Ovary (tissue), 3 donors: Measurements from ENCODE around the gene NCS1.

Experiments used
- CTCF ChIP-seq, 3 donors: fragments of 450-650 bp in 2 of 3; fragments of 200-600 bp in 1 of 3; IDR thresholded peaks; one replicate each; pipeline versions ENCODE4 v1.5.1 to v1.8.0; 2016 to 2022; ENCODE audit warnings: antibody characterized with exemption in 3 of 3, mild to moderate bottlenecking in 1 of 3
- POLR2A ChIP-seq: fragments of 450-650 bp; IDR thresholded peaks from one replicate; pipeline ENCODE4 v1.6.1; 2017; ENCODE audit warnings: antibody characterized with exemption, mild to moderate bottlenecking, moderate library complexity
- donor health status: DM: no; HTN: no; CAD: no.

- TF ChIP-seq CTCF (IDR thresholded peaks at IDR 0.05) (no peak), POLR2A (no peak)
Observed at GRCh38 chr9:130201974-130202373, 29.8 kb downstream of the NCS1 start.
